Fibroblast of peridontal ligament (primary cell): Measurements from ENCODE around the gene ADPRH.
A peak's percentile ranks its signal among the peaks of the same experiment; 100 is the strongest.

ENCODE experiments used
- DNase-seq: peaks from one replicate; pipeline ENCODE4 v3.0.0-alpha.2; 2010; ENCODE audit errors: extremely low read depth

Gene ADPRH

DNA sequence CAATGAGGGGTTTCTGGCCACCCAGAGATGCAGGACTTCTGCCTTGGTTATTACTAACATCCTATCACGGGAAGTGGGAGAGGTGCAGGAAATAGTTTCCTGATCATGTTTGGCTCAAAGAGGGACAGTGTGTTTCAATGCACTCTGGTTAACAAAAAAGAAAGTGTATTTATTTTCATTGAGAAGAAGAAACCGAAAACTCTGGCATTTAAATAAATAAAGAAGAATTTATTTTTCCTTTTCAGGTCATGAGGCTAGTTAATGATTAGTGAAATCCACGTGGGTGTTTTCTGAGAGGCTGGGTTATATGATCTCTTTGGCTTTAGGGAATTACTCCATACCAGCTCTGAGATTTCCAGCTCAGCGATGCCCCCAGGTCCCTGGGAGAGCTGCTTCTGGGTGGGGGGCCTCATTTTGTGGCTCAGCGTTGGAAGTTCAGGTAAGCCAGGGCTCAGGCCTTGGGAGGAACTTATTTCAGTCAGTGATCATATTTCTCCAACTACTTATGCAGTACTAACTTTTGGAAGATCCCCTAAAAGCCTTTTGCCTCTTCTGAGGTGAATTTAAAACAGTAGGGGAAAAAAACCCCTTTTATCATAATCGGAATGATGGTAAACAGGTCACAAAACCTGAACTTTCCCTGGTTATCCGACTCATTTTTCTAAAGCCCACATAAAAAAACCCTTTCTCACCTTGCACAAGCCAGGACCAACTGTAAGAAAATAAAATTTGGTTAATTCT lies 18.4 kb downstream of the ADPRH start, which contains the start of gene PLA1A:
PLA1A (plus strand) TSS at position 338 of the 741 bp plus-strand sequence; CDS start at position 367, 29 bp downstream.
- no peak for DNase-seq

DNA sequence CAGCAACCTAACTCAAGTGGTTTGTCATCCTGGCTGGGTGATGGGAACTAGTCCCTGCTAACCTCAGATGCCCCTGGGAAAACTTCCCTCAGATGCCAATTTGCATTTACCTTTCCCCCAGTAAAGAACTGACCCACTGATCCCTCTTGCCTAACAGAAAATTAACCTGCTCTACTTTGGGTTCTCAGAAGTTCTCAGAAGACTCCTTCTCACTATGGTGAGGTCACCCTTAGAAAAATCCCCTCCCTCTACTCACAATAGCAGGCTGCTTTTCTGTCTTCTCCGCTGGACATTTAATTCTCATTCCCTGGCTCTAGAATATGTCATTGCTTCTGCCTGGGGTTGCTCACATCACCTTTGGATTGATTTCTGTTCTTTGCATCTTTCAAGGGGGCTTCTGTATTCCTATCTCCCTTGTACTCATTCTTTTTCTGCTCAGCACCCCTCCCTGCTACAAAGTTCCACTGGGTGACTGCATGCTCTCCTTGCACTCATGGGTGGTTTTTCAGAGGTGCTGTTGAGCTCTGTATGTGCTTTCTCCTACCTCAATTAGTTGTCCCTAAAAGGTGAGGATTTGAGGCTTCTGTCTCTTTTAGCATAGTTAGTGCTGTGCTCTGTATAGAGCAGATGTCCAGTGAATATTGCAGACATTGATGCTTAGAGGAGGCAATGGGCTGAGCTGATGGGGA lies 19.3 kb downstream of the ADPRH start:
- no peak for DNase-seq

DNA sequence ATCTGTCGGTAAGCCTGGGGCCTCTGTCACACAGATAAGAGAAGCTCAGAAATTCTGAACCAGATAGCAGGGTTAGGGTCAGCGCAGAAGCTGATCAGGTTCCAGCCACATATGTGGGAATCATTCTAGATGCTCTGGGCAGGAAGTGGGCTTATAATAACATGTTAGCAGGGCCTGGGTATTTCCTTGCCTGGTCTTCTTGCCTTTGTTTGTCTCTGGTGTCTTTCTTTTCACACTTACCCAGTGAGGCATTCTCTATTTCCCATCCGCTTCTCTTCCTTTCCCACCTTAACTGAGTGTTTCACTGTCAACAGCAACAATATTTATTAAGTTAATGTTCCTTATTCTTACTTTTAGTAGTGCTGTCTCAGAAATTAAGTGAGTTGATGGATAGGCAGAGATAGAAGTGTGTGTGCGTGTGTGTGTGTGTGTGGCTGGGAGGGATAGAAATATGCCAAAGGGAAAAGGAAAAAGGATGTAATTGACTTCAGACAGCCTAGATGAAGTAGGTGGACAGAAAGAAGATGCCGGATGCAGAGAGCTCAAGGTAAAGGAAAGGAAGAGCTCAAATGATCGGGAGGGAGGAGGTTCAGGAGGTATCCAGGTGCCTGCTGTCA lies 20.4 kb downstream of the ADPRH start:
- DNase-seq = no peak

DNA sequence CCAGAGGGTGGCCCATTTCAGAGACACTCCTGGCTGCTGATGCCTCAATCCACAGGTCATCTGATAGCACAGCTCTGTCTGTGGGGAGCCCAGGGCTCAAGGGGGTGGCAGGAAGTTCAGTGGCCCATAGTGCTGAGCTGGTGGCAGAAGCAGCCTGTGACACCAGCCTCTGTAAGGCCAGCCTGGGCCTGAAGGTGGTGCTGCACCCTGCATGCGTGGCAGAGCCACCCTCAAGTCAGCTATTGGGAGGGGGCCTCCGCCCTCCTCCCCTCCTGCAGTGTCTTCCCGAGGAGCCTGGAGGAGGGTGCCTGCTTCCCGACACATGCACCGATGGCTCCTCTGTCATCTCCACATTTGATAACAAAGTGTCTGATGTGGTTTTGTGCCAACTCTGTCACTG lies 21.4 kb downstream of the ADPRH start:
- DNase-seq = no peak

DNA sequence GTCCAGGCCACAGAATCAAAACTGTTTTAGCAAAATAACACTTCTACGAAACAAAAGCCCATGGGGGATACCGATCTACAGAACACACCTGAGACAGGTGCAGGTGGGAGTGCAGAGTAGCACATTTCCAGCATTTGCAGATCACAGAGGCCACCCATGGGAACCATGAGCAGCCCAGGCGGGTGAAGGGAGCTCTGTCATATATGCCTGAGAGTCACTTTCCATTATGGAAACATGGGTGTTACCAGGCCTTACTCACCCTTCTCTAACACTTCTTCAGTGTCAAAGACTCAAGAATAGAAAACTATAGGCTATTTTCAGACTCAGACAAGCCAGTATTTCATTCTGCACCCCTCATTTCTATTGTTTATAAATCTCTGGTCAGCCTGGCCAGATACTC lies 21.9 kb downstream of the ADPRH start:
- DNase-seq = no peak

DNA sequence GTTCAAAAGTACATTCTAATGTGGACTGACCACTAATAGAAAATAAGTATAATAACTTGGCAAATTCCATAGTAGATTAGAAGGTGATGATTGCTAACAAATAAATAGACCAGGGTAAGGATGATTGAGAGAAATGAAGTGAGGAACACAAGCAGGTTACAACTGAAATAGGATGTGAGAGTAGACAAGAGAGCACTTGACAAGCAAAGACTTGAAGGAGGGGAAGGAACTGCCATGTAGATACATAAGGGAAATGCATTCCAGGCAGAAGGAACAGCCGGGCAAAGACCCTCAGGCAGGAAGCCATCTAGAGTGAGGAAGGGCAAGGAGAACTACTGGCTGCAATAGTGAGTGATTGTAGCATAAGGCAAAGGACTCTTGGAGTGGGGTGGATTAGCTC lies 23.4 kb downstream of the ADPRH start:
- no peak for DNase-seq

DNA sequence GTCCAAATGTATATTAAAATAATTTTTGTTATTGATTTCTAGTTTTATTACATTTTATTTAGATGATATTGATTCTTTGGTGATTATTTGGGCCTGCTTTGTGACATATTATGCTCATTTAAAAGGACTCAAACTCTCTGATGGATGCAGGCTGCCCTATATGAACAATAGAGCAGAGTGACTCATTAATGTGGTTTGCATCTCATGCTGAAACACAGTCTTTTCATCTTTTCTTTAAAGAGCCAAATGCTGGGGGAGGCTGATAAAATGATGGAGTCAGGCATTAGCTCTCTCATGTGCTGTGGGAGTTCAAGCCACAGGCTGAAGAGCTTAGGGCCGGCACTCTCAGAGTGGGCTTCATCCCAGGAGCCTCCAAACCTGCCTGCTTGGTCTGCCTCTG lies 25.6 kb downstream of the ADPRH start:
- DNase-seq = peak; percentile 50

DNA sequence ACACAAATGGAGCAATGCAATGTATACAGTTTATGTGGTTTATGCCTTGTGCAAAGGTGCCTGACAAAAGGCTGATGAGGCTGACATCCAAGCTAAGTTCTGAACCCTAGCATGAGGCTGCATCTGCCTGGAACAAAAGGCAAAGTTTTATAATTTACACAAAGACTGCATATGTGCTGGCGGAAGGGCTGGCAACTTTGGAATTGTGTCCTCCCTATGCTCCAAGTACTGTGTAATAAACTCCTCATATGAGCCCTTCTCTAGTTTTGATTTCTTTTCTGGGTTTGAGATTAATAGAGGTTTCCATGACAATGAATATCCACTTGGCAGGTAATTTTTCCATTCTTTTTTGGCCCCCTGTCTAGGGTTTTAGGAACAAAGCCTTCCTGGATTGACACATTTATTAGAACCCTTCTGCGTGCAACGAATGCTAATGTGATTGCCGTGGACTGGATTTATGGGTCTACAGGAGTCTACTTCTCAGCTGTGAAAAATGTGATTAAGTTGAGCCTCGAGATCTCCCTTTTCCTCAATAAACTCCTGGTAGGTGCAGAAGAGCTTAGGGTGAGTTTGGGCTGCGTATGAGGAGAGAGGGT lies 29.2 kb downstream of the ADPRH start:
- DNase-seq = no peak

DNA sequence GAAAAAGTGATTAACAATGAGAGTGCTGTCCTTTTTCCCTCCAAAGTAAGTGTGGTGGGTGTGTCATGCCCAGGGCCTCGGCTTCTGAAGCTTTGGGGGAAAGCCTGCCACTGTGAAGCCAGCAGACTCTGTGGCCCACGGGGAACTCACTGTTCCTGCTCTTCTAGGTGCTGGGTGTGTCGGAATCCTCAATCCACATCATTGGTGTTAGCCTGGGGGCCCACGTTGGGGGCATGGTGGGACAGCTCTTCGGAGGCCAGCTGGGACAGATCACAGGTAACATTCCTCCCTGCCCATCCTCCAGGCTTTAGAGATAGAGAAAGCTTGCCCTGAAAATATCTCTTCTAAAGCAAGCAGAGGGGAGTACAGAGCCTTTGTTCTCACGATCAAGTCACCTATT lies 30.0 kb downstream of the ADPRH start:
- DNase-seq = no peak

DNA sequence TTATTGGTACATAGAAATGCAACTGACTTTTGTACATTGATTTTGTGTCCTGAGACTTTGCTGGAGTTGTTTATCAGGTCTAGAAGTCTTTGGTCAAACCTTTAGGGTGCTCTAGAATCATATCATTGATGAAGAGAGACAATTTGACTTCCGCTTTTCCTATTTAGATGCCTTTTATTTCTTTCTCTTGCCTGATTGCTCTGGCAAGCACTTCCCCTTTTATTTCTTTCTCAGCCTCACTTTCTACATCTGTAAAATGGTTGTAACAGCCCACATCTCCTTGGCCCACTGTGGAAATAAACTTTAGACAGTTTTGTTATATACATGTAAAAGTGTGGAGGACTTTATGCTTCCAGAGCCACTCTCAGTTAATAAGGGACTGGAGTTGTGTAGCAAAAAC lies 32.4 kb downstream of the ADPRH start:
- no peak for DNase-seq

DNA sequence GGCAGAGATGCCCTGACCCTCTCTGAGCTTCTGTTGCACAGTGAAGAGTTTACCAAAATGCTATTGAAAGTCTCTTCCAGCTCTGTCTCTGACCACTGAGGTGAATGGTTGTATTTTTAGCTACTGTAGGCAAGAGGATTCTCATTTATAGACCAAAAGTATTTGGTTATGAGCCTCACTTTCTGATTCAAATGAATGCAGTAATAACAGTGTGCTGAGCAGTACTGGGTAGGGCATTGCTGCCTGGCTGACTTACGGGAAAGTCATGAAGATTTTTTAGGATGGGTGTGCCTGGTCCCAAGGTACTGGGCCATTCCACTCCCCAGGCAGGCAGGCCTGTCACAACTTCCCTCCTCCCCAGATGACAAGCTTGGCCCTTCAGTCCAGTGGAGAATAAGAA lies 33.9 kb downstream of the ADPRH start:
- DNase-seq = no peak

DNA sequence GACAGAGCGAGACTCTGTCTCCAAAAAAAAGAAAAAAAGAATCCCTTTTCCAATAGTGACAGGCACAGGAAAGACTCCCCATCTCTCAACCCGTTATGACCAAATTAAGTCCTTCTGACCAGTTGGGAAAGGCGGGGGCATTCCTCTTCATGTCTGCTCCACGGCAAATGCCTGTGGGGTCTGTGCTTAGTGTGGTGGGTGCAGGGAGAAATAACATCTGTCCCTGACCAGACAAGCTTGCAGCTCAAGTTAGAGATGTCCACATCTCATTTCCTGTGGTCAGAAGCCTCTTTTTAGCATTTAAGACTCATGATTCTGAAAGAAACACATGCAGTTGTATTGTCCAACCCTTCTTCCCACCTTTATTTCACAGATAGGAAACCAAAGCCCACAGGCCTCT lies 34.6 kb downstream of the ADPRH start:
- no peak for DNase-seq

DNA sequence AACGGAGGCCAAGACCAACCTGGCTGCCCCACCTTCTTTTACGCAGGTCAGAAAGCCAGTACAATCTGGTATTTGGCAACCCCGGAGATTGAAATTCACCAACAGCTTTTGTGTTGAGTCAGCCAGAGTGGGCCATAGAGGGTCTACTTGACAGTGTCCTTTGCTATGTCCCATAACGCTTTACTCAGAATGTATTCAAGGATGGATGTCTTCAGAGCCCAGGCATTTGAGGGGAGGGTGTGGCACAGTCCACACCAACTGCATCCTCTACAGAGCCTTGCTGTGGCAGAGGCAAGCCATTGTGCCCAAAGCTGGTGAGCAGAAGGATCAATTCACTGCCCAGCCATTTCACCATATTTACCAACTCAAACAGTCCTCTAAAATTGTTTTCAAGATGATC lies 36.8 kb downstream of the ADPRH start:
- DNase-seq = no peak

DNA sequence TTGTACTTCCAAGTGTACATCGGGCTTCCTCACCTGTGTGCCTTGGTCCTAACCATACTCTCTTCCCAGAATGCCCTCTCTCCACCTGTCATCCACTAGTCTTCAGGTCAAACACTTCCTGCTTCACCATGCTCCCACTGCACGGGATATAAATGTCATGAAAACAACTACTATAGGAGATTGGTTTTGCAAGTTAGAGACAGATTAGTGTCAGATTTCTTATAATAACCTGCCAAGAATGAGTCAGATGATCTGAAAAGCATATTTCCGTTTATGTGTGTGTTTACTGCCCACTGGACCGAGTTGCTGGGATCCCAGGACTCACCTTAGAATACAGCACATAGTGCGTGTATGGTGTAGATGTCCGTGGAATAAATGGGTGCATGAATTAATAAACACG lies 39.8 kb downstream of the ADPRH start:
- no peak for DNase-seq

DNA sequence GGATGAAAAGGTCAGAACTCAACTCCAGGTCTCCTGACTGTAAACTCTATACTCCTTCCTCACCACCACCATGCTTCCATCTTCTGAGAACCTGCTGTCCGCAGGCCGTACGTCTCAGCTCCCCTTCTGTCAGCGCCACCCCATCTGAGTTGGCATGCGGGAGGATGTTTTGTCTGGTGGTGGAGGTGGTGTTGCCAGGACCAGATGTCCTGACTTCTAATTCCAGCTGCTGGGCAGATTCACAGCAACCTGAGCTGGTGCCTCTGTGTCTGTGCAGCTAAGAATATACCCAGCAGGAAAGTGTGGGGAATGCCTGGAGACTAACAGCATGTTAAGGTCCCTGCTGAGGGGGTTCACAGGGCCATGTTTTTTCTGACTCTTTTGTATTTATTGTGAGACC lies 41.6 kb downstream of the ADPRH start:
- DNase-seq = no peak

DNA sequence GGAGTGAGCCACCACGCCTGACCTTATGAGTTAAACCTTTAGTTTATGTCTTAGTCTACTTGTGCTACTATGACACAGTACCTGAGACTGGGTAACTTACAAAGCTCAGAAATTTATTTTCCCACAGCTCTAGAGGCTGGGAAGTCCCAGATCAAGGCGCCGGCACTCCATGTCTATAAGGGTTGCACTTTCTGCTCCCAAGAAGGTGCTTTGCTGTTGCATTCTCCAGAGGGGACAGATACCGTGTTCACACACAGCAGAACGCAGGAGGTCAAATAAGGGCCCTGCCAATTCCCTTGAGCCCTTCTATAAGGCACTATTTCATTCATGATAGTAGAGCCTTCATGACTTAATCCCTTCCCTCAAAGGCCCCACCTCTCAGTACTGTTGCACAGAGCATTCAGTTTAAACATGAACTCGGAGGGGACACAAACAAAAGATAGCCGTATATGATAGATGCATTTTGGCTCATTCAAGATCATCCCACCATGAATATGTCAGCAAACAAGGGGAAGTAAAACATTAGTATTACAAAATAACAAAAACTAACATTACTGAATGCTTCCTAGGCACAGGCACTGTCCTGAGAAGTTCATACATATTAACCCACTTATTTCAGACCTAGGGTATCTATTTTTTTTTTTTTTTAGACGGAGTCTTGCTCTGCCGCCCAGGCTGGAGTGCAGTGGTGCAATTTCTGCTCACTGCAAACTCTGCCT lies 44.9 kb downstream of the ADPRH start:
- no peak for DNase-seq

DNA sequence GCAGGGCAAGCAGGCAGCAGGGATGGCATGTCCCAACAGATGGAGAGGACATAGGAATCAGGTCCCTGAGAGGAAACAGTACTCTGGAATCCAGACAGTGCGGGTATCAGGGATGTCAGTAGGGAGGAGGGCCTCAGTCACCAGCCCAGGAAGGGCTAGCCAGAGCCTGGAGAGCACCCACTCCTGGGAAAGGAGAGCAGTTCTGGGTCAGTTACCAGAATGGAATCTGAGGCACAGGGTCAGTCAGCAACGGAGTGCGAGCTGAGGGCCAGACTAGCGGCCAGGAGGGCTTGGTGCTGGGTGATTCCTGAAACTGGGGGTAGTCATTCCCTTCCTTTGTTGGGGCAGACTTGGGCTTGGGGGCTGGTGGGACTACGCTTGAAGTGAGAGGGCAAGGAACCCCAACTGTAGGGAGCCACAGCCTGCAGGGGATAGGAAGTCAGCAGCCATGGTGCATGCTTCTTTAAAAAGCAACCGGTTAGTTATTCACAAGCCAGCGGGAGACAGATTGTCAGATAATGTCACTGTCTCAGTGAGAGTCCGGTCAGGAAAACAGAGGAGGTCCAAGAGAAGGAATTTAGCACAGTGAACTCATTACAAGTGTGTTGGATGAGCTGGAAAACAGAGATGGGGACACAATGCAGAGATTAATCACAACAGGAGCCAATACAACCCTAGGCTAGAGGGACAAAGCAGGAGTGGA lies 46.3 kb downstream of the ADPRH start:
- no peak for DNase-seq

DNA sequence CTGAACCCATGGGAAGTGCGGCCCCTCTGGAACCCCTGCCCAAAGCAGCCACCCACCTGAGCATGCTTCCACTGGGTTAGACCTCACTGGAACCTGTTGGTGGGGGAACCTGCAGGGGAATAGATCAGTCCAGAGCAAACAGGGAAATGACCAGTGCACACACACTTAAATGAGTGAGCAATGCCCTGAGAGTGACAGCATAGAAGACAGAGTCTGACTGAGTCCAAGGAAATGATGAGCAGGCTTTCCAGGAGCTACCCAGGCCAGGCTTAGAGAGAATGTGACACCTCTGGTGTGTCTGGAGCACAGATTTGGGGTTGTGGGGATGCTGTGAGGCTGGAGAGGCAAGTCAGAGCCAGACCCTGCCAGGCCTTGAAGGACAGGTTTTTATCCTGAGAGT lies 46.9 kb downstream of the ADPRH start:
- no peak for DNase-seq

DNA sequence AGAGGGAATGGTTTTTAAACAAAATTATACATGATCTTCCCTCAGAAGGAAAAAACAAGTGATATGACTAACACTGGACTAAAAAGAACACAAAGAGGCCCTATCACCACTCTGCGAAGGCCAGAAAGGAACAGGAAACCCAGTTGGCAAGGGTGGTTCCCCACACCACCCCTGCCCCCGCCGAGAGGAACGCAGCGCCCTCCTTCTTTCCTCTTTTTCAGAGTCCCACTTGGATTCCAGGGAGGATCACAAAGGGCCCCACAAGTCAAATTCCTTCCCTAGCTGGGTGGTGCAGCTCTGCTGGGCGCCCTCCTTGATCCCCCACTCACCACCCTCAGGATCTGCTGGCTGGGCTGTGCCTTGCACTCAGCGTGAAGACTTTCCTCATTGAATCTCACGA lies 48.2 kb downstream of the ADPRH start:
- DNase-seq = no peak

DNA sequence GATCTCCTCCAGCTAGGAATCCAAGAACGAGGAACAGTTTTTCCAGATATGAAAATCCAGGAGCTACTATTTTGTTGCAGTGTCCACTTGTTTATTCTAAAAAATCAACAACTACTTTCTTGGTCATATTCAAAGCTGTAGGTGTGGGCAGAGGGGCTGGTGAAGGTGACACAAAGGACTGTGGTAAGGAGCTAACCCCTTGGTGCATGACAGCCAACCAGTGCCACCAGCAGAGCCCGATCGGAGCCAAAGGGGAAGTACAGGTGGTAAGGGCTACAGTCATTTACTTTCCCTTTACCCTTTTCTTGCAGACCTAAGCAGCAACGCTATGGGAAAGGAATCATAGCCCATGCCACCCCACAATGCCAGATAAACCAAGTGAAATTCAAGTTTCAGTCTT lies 49.1 kb downstream of the ADPRH start:
- no peak for DNase-seq

DNA sequence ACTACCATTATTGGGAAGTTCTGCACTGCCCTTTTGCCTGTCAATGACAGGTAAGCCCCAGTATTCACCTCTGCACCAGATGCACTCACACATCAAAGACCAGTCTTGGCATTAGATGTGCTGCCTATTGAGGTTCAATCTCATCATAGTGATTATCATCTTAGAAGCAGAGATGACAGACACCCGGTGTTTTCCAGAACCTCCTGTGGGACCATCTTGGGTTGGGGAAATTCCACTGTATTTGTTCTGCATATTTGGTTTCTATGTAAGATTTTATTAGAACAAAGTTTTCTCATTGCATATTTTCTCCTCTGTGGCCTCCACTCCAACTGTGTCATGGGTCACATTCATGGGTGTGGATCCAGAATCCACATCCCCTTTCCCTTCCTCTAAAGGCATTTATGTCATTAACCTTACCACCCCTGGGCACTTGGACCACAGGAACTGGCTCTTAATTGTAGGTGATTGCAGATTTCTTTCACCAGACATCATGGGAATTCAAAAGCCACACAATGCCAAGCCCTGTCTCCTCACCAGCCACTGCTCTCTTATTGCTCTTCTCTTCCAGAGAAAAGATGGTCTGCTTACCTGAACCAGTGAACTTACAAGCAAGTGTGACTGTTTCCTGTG lies 49.6 kb downstream of the ADPRH start:
- peak; percentile 54 for DNase-seq
